Measurements from ENCODE around the gene PIPOX.

PIPOX gene

GRCh38 chr17:29093090-29093871 lies 50.3 kb downstream of the PIPOX start:
- Histone ChIP-seq H3K36me3 (ENCODE audit: control insufficient read depth, insufficient read depth, low read length) (no peaks in the 10 kb centered on the region), H3K27ac (no peak overlapping the region)

GRCh38 chr17:29094101-29094708 lies 51.3 kb downstream of the PIPOX start:
- Histone ChIP-seq H3K27me3 (ENCODE audit: control insufficient read depth, insufficient read depth, low read length) (no peaks in the 10 kb centered on the region), H3K9ac (no peak overlapping the region), H3K27ac (no peak overlapping the region), H2AFZ (no peak overlapping the region), H3K4me2 (ENCODE audit: low read length) (no peak overlapping the region), H3K9me3 (ENCODE audit: control insufficient read depth, low read length) (no peaks in the 10 kb centered on the region), H3K4me1 (no peaks in the 10 kb centered on the region), H3K36me3 (ENCODE audit: control insufficient read depth, insufficient read depth, low read length) (no peaks in the 10 kb centered on the region), H3K4me3 (ENCODE audit: low read depth, low read length) (no peak overlapping the region), H3K79me2 (no peaks in the 10 kb centered on the region)
- TF ChIP-seq, protein P1, sequence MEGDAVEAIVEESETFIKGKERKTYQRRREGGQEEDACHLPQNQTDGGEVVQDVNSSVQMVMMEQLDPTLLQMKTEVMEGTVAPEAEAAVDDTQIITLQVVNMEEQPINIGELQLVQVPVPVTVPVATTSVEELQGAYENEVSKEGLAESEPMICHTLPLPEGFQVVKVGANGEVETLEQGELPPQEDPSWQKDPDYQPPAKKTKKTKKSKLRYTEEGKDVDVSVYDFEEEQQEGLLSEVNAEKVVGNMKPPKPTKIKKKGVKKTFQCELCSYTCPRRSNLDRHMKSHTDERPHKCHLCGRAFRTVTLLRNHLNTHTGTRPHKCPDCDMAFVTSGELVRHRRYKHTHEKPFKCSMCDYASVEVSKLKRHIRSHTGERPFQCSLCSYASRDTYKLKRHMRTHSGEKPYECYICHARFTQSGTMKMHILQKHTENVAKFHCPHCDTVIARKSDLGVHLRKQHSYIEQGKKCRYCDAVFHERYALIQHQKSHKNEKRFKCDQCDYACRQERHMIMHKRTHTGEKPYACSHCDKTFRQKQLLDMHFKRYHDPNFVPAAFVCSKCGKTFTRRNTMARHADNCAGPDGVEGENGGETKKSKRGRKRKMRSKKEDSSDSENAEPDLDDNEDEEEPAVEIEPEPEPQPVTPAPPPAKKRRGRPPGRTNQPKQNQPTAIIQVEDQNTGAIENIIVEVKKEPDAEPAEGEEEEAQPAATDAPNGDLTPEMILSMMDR (IDR thresholded peaks at IDR 0.05) = no peak

More at GRCh38 chr17:29093090-29093871, 50.3 kb downstream of the PIPOX start:
- Histone ChIP-seq H3K27me3 (ENCODE audit: control insufficient read depth, insufficient read depth, low read length) (no peaks in the 10 kb centered on the region), H3K4me1 (no peaks in the 10 kb centered on the region), H3K4me2 (ENCODE audit: low read length) (no peak overlapping the region), H3K9me3 (ENCODE audit: control insufficient read depth, low read length) (no peaks in the 10 kb centered on the region), H3K79me2 (no peaks in the 10 kb centered on the region), H3K9ac (no peak overlapping the region), H2AFZ (no peak overlapping the region), H3K4me3 (ENCODE audit: low read depth, low read length) (no peak overlapping the region)
- TF ChIP-seq, protein P1 (IDR thresholded peaks at IDR 0.05) = no peak

- H3K9ac ChIP-seq = no peak overlapping the region
- H3K4me1 ChIP-seq = no peaks in the 10 kb centered on the region
- TF ChIP-seq, protein P1 (IDR thresholded peaks at IDR 0.05) = no peak
- no peaks in the 10 kb centered on the region for H3K36me3 ChIP-seq (ENCODE audit: control insufficient read depth, insufficient read depth, low read length)
- H3K27ac ChIP-seq = no peak overlapping the region
- no peak overlapping the region for H3K4me2 ChIP-seq (ENCODE audit: low read length)
- H3K4me3 ChIP-seq (ENCODE audit: low read depth, low read length) = no peak overlapping the region
- H3K79me2 ChIP-seq = no peaks in the 10 kb centered on the region
- no peak overlapping the region for H2AFZ ChIP-seq
- no peaks in the 10 kb centered on the region for H3K27me3 ChIP-seq (ENCODE audit: control insufficient read depth, insufficient read depth, low read length)
- no peaks in the 10 kb centered on the region for H3K9me3 ChIP-seq (ENCODE audit: control insufficient read depth, low read length)
These were observed 52.5 kb downstream of the PIPOX start for GRCh38 chr17:29095439-29095838.

DNA sequence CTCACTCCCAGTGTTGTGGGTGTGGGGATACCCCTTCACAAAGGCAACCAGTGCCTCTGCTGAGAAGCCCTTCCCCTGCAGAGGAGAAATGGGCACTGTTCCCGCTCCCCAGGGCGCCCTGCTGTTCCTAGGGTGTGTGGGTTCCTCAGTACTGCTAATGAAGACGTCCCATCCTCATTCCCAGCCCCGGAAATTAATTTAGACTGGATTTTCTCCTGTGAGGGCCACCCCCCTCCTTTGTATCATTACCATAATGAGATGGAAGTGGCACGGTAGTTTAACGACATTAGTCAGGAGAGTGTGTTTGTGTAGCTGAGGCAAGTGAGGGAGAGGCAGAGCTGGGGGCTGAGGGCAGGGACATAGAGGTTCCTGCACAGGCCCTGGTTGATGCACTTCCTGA lies 53.2 kb downstream of the PIPOX start:
- Histone ChIP-seq H3K36me3 (ENCODE audit: control insufficient read depth, insufficient read depth, low read length) (no peaks in the 10 kb centered on the region), H3K79me2 (no peaks in the 10 kb centered on the region), H3K4me3 (ENCODE audit: low read depth, low read length) (no peak overlapping the region), H3K27me3 (ENCODE audit: control insufficient read depth, insufficient read depth, low read length) (no peaks in the 10 kb centered on the region), H3K9ac (no peak overlapping the region), H3K4me2 (ENCODE audit: low read length) (no peak overlapping the region), H3K4me1 (no peaks in the 10 kb centered on the region), H2AFZ (no peak overlapping the region), H3K9me3 (ENCODE audit: control insufficient read depth, low read length) (no peaks in the 10 kb centered on the region), H3K27ac (no peak overlapping the region)
- TF ChIP-seq, protein P1 (IDR thresholded peaks at IDR 0.05) = no peak

Data from parathyroid adenoma (tissue), 2 donors.